ENCODE measurements around the gene ZNHIT1.
"Not testable (repeated sequence)": the region's sequence is repeated elsewhere in the genome, so short reads cannot be mapped to it uniquely, and the experiment has no call there.

Gene ZNHIT1

GRCh38 chr7:101186844-101187428 lies 31.0 kb upstream of the ZNHIT1 start:
- no peak for DNase-seq

GRCh38 chr7:101189109-101189508 lies 28.9 kb upstream of the ZNHIT1 start:
- no peak for DNase-seq

GRCh38 chr7:101195884-101196283 lies 22.1 kb upstream of the ZNHIT1 start:
- no peak for DNase-seq

- DNase-seq: no peak
Measured at GRCh38 chr7:101197991-101198390, 20.0 kb upstream of the ZNHIT1 start.

GRCh38 chr7:101198476-101198875 lies 19.5 kb upstream of the ZNHIT1 start:
- DNase-seq: no peak

GRCh38 chr7:101199522-101199921 lies 18.4 kb upstream of the ZNHIT1 start:
- not testable (repeated sequence) for DNase-seq

GRCh38 chr7:101200504-101200861 lies 17.5 kb upstream of the ZNHIT1 start:
- no peak for DNase-seq

GRCh38 chr7:101200862-101201599 lies 16.9 kb upstream of the ZNHIT1 start, which contains the start of gene MOGAT3:
Gene MOGAT3, minus strand, starts transcription at chr7:101201036. Its CDS starts 182 bp downstream, at chr7:101200854.
- no peak for DNase-seq

- DNase-seq: no peak
Measured at GRCh38 chr7:101201695-101202602, 16.0 kb upstream of the ZNHIT1 start.

GRCh38 chr7:101202603-101202918 lies 15.4 kb upstream of the ZNHIT1 start:
- no peak for DNase-seq

GRCh38 chr7:101203740-101204738 lies 13.9 kb upstream of the ZNHIT1 start:
- not testable (repeated sequence) for DNase-seq

- DNase-seq: no peak
Measured at GRCh38 chr7:101205901-101206664, 11.9 kb upstream of the ZNHIT1 start.

GRCh38 chr7:101206665-101207042 lies 11.3 kb upstream of the ZNHIT1 start:
- no peak for DNase-seq

GRCh38 chr7:101207459-101207858 lies 10.5 kb upstream of the ZNHIT1 start:
- no peak for DNase-seq

GRCh38 chr7:101208794-101209193 lies 9.2 kb upstream of the ZNHIT1 start:
- DNase-seq: no peak

- no peak for DNase-seq
Measured at GRCh38 chr7:101210143-101210542, 7.8 kb upstream of the ZNHIT1 start.

GRCh38 chr7:101211501-101211900 lies 6.5 kb upstream of the ZNHIT1 start:
- DNase-seq: no peak

GRCh38 chr7:101212014-101212413 lies 6.0 kb upstream of the ZNHIT1 start:
- DNase-seq: no peak

- DNase-seq: peak in 1 of 14 donors; percentile 53
Measured at GRCh38 chr7:101216001-101216859, 1.7 kb upstream of the ZNHIT1 start.

- peak in 2 of 14 donors; percentile 48 to 57 for DNase-seq
Measured at GRCh38 chr7:101216860-101217387, 1.0 kb upstream of the ZNHIT1 start.

All from C1 segment of cervical spinal cord (tissue), 14 donors.